GM18870 (cell line): ENCODE measurements around the gene LHPP.

Experiments
- ATAC-seq: cut with Tn5 transposase; IDR thresholded peaks from one replicate; pipeline ENCODE4 v1.9.1; 2021; ENCODE audit warnings: moderate library complexity; ENCODE audit not compliant: unreplicated experiment

Gene LHPP

GRCh38 chr10:124590216-124591122, 128.8 kb downstream of the LHPP start:
- no peak for ATAC-seq

GRCh38 chr10:124591123-124591495, 129.5 kb downstream of the LHPP start:
- no peak for ATAC-seq

- ATAC-seq = no peak
Measured at GRCh38 chr10:124592101-124592500, 130.5 kb downstream of the LHPP start.

GRCh38 chr10:124592736-124593430, 131.3 kb downstream of the LHPP start:
- ATAC-seq = no peak

- ATAC-seq = no peak
Measured at GRCh38 chr10:124593431-124593985, 131.9 kb downstream of the LHPP start.

- no peak for ATAC-seq
Measured at GRCh38 chr10:124594240-124594639, 132.6 kb downstream of the LHPP start.

GRCh38 chr10:124595143-124595883, 133.7 kb downstream of the LHPP start:
- no peak for ATAC-seq

- ATAC-seq = no peak
Measured at GRCh38 chr10:124596116-124596785, 134.6 kb downstream of the LHPP start.

- ATAC-seq = no peak
Measured at GRCh38 chr10:124596962-124597845, 135.6 kb downstream of the LHPP start.

- ATAC-seq = no peak
Measured at GRCh38 chr10:124597846-124598165, 136.2 kb downstream of the LHPP start.

GRCh38 chr10:124598196-124598595, 136.6 kb downstream of the LHPP start:
- ATAC-seq = no peak

GRCh38 chr10:124598773-124599587, 137.4 kb downstream of the LHPP start:
- ATAC-seq = no peak

GRCh38 chr10:124599588-124600050, 138.0 kb downstream of the LHPP start:
- ATAC-seq = no peak

GRCh38 chr10:124600051-124600880, 138.6 kb downstream of the LHPP start:
- no peak for ATAC-seq

- no peak for ATAC-seq
Measured at GRCh38 chr10:124601016-124601415, 139.4 kb downstream of the LHPP start.

GRCh38 chr10:124601431-124602120, 140.0 kb downstream of the LHPP start:
- ATAC-seq = no peak

GRCh38 chr10:124602121-124602561, 140.5 kb downstream of the LHPP start:
- ATAC-seq = no peak
